Keratinocyte (primary cell): Measurements from ENCODE around the gene CCDC87.

Experiments
- EZH2 ChIP-seq: IDR thresholded peaks from one replicate; pipeline ENCODE4 v1.6.1; 2012; ENCODE audit warnings: inconsistent platforms, mild to moderate bottlenecking, low read length, moderate library complexity
- TF ChIP-seq, protein P1 (sequence below), 3 experiments: IDR thresholded peaks in 1 of 3; conservative IDR thresholded peaks in 1 of 3; optimal IDR thresholded peaks in 1 of 3; 2 replicates in 2 of 3; 3 replicates in 1 of 3; pipeline versions ENCODE3 to v1.5.1; 2011; ENCODE audit warnings: low read length in 3 of 3, mild to moderate bottlenecking in 3 of 3, moderate library complexity in 2 of 3, control low read depth in 1 of 3, inconsistent platforms in 1 of 3; ENCODE audit not compliant: insufficient read depth in 2 of 3; ENCODE audit errors: extremely low read depth in 1 of 3

DNA sequence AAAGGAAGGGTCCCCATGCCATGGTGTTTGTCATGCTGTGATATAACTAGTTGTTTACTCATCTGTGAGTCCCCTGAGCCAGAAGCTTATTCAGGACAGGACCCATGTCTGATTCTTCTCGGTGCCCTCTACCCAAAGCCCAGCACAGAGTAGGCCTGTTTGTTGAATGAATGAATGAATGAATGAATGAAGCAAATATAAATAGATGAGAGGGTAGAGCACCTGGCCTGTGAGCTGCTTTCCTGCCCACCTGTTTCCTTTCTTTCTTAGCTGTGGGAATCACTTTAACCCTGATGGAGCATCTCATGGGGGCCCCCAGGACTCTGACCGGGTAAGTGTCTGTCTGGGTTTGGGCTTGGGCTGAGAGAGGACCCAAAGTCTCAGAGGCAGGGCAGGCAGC lies 7.4 kb upstream of the CCDC87 start:
- TF ChIP-seq, protein P1, sequence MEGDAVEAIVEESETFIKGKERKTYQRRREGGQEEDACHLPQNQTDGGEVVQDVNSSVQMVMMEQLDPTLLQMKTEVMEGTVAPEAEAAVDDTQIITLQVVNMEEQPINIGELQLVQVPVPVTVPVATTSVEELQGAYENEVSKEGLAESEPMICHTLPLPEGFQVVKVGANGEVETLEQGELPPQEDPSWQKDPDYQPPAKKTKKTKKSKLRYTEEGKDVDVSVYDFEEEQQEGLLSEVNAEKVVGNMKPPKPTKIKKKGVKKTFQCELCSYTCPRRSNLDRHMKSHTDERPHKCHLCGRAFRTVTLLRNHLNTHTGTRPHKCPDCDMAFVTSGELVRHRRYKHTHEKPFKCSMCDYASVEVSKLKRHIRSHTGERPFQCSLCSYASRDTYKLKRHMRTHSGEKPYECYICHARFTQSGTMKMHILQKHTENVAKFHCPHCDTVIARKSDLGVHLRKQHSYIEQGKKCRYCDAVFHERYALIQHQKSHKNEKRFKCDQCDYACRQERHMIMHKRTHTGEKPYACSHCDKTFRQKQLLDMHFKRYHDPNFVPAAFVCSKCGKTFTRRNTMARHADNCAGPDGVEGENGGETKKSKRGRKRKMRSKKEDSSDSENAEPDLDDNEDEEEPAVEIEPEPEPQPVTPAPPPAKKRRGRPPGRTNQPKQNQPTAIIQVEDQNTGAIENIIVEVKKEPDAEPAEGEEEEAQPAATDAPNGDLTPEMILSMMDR (optimal IDR thresholded peaks at IDR 0.05 in 1 of 3, IDR thresholded peaks at IDR 0.05 in 1 of 3, conservative IDR thresholded peaks at IDR 0.05 in 1 of 3; ENCODE audit: extremely low read depth in 1 of 3, insufficient read depth in 2 of 3, low read length in 3 of 3) = no peak
- no peak for TF ChIP-seq EZH2
